Mesendoderm (in vitro differentiated cells): Measurements from ENCODE around the gene RPL32.

ENCODE experiments used
- DNase-seq: peaks from one replicate; pipeline ENCODE4 v3.0.0; 2013
- H2AK5ac ChIP-seq: 2 replicates; pipeline ENCODE4 v1.6.1; 2013; ENCODE audit warnings: low read length, inconsistent platforms
- H2BK120ac ChIP-seq: 2 replicates; pipeline ENCODE4 v1.6.1; 2013; ENCODE audit warnings: low read depth, mild to moderate bottlenecking, low read length, moderate library complexity, mixed read lengths
- H2BK15ac ChIP-seq: replicated peaks from 2 replicates; pipeline ENCODE4 v1.6.1; 2013; ENCODE audit warnings: low read depth, mild to moderate bottlenecking, moderate library complexity
- H2BK5ac ChIP-seq: 2 replicates; pipeline ENCODE4 v1.6.1; 2013; ENCODE audit warnings: low read length, inconsistent platforms
- H3K18ac ChIP-seq: 2 replicates; pipeline ENCODE4 v1.6.1; 2013; ENCODE audit warnings: mild to moderate bottlenecking, low read length, mixed read lengths
- H3K23ac ChIP-seq: one replicate; pipeline ENCODE4 v1.6.1; 2013; ENCODE audit warnings: low read length
- H3K27ac ChIP-seq: 2 replicates; pipeline ENCODE4 v1.5.1; 2013; ENCODE audit warnings: low read depth, mild to moderate bottlenecking, inconsistent platforms, low read length, moderate library complexity
- H3K27me3 ChIP-seq: 2 replicates; pipeline ENCODE4 v1.6.1; 2013; ENCODE audit warnings: low read length, control low read depth, mild to moderate bottlenecking, inconsistent platforms; ENCODE audit not compliant: insufficient read depth, poor library complexity
- H3K36me3 ChIP-seq: 2 replicates; pipeline ENCODE4 v1.6.1; 2013; ENCODE audit warnings: low read length, inconsistent platforms; ENCODE audit not compliant: control insufficient read depth, insufficient read depth
- H3K4ac ChIP-seq: one replicate; pipeline ENCODE4 v1.6.1; 2013; ENCODE audit warnings: low read depth, mild to moderate bottlenecking, low read length, moderate library complexity
- H3K4me1 ChIP-seq: 2 replicates; pipeline ENCODE4 v1.6.1; 2013; ENCODE audit warnings: low read depth, low read length, inconsistent platforms; ENCODE audit not compliant: control insufficient read depth
- H3K4me2 ChIP-seq: 2 replicates; pipeline ENCODE4 v1.6.1; 2013; ENCODE audit warnings: low read length
- H3K4me3 ChIP-seq: 2 replicates; pipeline ENCODE4 v1.5.1; 2013; ENCODE audit warnings: mild to moderate bottlenecking, low read length
- H3K56ac ChIP-seq: one replicate; pipeline ENCODE4 v1.6.1; 2013; ENCODE audit warnings: low read length
- H3K79me1 ChIP-seq: 2 replicates; pipeline ENCODE4 v1.6.1; 2013; ENCODE audit warnings: low read length, inconsistent platforms
- H3K79me2 ChIP-seq: 2 replicates; pipeline ENCODE4 v1.6.1; 2013; ENCODE audit warnings: mild to moderate bottlenecking, low read length; ENCODE audit not compliant: control insufficient read depth, insufficient read depth
- H3K9ac ChIP-seq: 2 replicates; pipeline ENCODE4 v1.6.1; 2013; ENCODE audit warnings: low read length, inconsistent platforms
- H4K5ac ChIP-seq: one replicate; pipeline ENCODE4 v1.6.1; 2013; ENCODE audit warnings: low read length
- H4K8ac ChIP-seq: one replicate; pipeline ENCODE4 v1.6.1; 2013; ENCODE audit warnings: low read depth, mild to moderate bottlenecking, control low read depth, low read length, moderate library complexity
- WGBS: extraction: QIAGEN DNeasy Blood & Tissue Kit; methylation state at CpG from one replicate; pipeline ENCODE4 v1.1.7; 2013; ENCODE audit warnings: low lambda C conversion rate, missing lambda C conversion rate; ENCODE audit not compliant: insufficient coverage; ENCODE audit errors: extremely low coverage; 5-methylcytosine and 5-hydroxymethylcytosine counted together

The RPL32 gene

GRCh38 chr3:12797892-12798558 lies 43.3 kb downstream of the RPL32 start:
- Histone ChIP-seq H4K8ac (no peak overlapping the region), H2BK120ac (no peak overlapping the region), H3K4me1 (no peaks in the 10 kb centered on the region), H3K23ac (no peak overlapping the region), H2AK5ac (no peak overlapping the region), H4K5ac (no peak overlapping the region), H3K79me2 (no peaks in the 10 kb centered on the region), H3K27me3 (no peaks in the 10 kb centered on the region), H3K18ac (no peak overlapping the region), H3K27ac (no peak overlapping the region), H3K56ac (no peak overlapping the region), H3K4me3 (no peak overlapping the region), H2BK15ac (no peak overlapping the region), H2BK5ac (no peak overlapping the region), H3K79me1 (no peaks in the 10 kb centered on the region), H3K4me2 (no peak overlapping the region), H3K4ac (no peak overlapping the region), H3K9ac (no peak overlapping the region), H3K36me3 (no peaks in the 10 kb centered on the region)
- no CpG with 5 or more reads among the region's 8 CpGs for WGBS
- DNase-seq, result no peak

GRCh38 chr3:12797124-12797891 lies 44.1 kb downstream of the RPL32 start:
- no peak overlapping the region for H3K56ac ChIP-seq
- WGBS, result no CpG with 5 or more reads among the region's 17 CpGs
- H3K36me3 ChIP-seq, result no peaks in the 10 kb centered on the region
- no peak overlapping the region for H3K27ac ChIP-seq
- H4K5ac ChIP-seq, result no peak overlapping the region
- no peak overlapping the region for H2BK15ac ChIP-seq
- H3K4me1 ChIP-seq, result no peaks in the 10 kb centered on the region
- no peak overlapping the region for H3K4me3 ChIP-seq
- no peaks in the 10 kb centered on the region for H3K27me3 ChIP-seq
- no peak for DNase-seq
- H3K9ac ChIP-seq, result no peak overlapping the region
- H3K4ac ChIP-seq, result no peak overlapping the region
- no peaks in the 10 kb centered on the region for H3K79me1 ChIP-seq
- H3K18ac ChIP-seq, result peak overlapping the region; percentile 53
- H3K79me2 ChIP-seq, result no peaks in the 10 kb centered on the region
- no peak overlapping the region for H3K4me2 ChIP-seq
- H2AK5ac ChIP-seq, result no peak overlapping the region
- H4K8ac ChIP-seq, result no peak overlapping the region
- H2BK120ac ChIP-seq, result no peak overlapping the region
- H3K23ac ChIP-seq, result no peak overlapping the region
- H2BK5ac ChIP-seq, result no peak overlapping the region

- Histone ChIP-seq H3K79me2 (no peaks in the 10 kb centered on the region), H3K4me3 (peak within 1 kb of the TSS; percentile 70), H4K5ac (no peak within 1 kb of the TSS), H3K4me1 (no peaks in the 10 kb centered on the region), H4K8ac (no peak within 1 kb of the TSS), H3K9ac (peak within 1 kb of the TSS; percentile 78), H3K36me3 (no peaks in the 10 kb centered on the region), H3K4ac (peak within 1 kb of the TSS; percentile 11), H3K79me1 (no peaks in the 10 kb centered on the region), H2BK120ac (no peak within 1 kb of the TSS), H2BK15ac (no peak within 1 kb of the TSS), H3K23ac (no peak within 1 kb of the TSS), H3K27me3 (no peaks in the 10 kb centered on the region), H2BK5ac (no peak within 1 kb of the TSS), H2AK5ac (no peak within 1 kb of the TSS), H3K4me2 (peak within 1 kb of the TSS; percentile 92), H3K27ac (no peak within 1 kb of the TSS), H3K56ac (peak within 1 kb of the TSS; percentile 94), H3K18ac (peak within 1 kb of the TSS; percentile 53)
- WGBS, result no CpG with 5 or more reads among the region's 61 CpGs
- DNase-seq, result peak; percentile 53
Measured at GRCh38 chr3:12796171-12797123, 44.9 kb downstream of the RPL32 start, which contains the start of gene CAND2. TSS of gene CAND2 (plus strand) at chr3:12796680. CDS start at chr3:12796721, 41 bp downstream.

GRCh38 chr3:12793701-12794100 lies 47.7 kb downstream of the RPL32 start:
- Histone ChIP-seq H3K4me2 (no peak overlapping the region), H3K56ac (no peak overlapping the region), H3K4me3 (no peak overlapping the region), H3K27ac (no peak overlapping the region), H3K79me2 (no peaks in the 10 kb centered on the region), H3K9ac (no peak overlapping the region), H3K27me3 (no peaks in the 10 kb centered on the region), H2AK5ac (no peak overlapping the region), H3K79me1 (no peaks in the 10 kb centered on the region), H3K36me3 (no peaks in the 10 kb centered on the region), H4K5ac (no peak overlapping the region), H3K4ac (no peak overlapping the region), H3K18ac (no peak overlapping the region), H2BK5ac (no peak overlapping the region), H4K8ac (no peak overlapping the region), H3K23ac (no peak overlapping the region), H2BK15ac (no peak overlapping the region), H2BK120ac (no peak overlapping the region), H3K4me1 (no peaks in the 10 kb centered on the region)
- no peak for DNase-seq
- no CpG with 5 or more reads among the region's 5 CpGs for WGBS

GRCh38 chr3:12791430-12791829 lies 49.9 kb downstream of the RPL32 start:
- Histone ChIP-seq H2AK5ac (no peak overlapping the region), H3K9ac (no peak overlapping the region), H3K79me2 (no peaks in the 10 kb centered on the region), H3K79me1 (no peaks in the 10 kb centered on the region), H3K18ac (no peak overlapping the region), H3K27me3 (no peaks in the 10 kb centered on the region), H2BK120ac (no peak overlapping the region), H2BK5ac (no peak overlapping the region), H3K23ac (no peak overlapping the region), H4K5ac (no peak overlapping the region), H3K4me1 (no peaks in the 10 kb centered on the region), H4K8ac (no peak overlapping the region), H3K27ac (no peak overlapping the region), H3K36me3 (no peaks in the 10 kb centered on the region), H3K4me2 (no peak overlapping the region), H3K4me3 (no peak overlapping the region), H3K4ac (no peak overlapping the region), H2BK15ac (no peak overlapping the region), H3K56ac (no peak overlapping the region)
- no peak for DNase-seq
- no CpG with 5 or more reads among the region's 1 CpG for WGBS
